ENCODE results near the gene ITGAL. TPM values are rescaled to one million over a fixed set of nuclear protein-coding genes. Genes with fewer than 3 reads are reported as not detected.
A peak's percentile ranks its signal among the peaks of the same experiment; 100 is the strongest.
"Not testable (repeated sequence)": the region's sequence is repeated elsewhere in the genome, so short reads cannot be mapped to it uniquely, and the experiment has no call there.

Gene ITGAL
- 1 to 10 TPM; 3.5 to 6.6 (median 4.5) TPM for polyA plus RNA-seq (ENCODE audit: insufficient read depth in 1 of 5, insufficient read length in 5 of 5, low replicate concordance in 1 of 5)
- long read RNA-seq, donor 1: 0 reads
- long read RNA-seq, donor 2: 0 reads
- long read RNA-seq, donor 3: 0 reads
- long read RNA-seq, donor 4, partial matches to known transcripts: 0 of 1 reads
- long read RNA-seq, donor 4, other reads (novel, unspliced or antisense): 0 of 1 reads
- long read RNA-seq, donor 5: 0 reads
- long read RNA-seq, donor 6, partial matches to known transcripts: 0 of 1 reads
- long read RNA-seq, donor 6, other reads (novel, unspliced or antisense): 0 of 1 reads
- long read RNA-seq, donor 7: 0 reads
- long read RNA-seq, donor 8: 0 reads

DNA sequence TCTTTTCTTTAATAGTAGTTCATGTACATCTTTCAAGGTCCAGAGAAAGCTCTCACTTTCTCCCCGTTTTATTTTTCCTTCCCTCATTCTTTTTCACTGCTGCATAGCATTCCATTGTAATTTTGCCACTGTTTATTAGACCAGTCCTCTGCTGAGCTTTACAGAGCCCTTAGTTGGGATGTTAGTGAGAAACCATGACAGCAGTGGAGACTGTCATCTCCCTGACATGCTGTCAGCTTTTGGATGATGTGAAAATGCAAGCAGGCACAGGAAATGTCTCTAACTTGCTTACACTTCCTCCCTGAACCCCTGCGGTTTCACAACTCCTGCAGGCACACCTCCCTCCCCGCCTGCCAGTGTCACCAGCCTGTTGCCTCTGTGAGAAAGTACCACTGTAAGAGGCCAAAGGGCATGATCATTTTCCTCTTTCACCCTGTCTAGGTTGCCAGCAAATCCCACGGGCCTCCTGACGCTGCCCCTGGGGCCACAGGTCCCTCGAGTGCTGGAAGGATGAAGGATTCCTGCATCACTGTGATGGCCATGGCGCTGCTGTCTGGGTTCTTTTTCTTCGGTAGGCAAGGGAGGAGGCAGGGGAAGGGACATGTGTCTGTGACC is at the start of gene ITGAL:
ITGAL (plus strand) TSS at position 415 of the 615 bp plus-strand sequence; CDS start at position 511, 96 bp downstream.
- no peak for DNase-seq

DNA sequence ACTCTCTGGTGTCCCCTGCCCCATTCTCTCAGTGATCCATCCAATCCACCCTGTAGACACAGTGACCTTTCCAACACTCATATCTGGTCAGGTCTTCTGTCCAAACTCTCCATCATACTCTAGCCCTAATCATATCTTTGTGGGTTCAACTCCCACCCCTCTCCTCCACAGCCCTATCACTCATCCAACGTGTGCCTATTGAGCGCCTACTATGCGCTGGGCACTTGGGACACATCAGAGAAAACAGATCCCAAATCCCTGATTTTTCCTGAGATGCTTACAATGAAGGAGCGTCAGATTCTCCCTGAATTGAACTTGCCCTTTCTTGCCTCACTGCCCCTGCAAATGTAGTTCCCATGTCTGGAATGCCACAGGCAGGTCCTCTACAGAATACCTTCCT is 44.5 kb upstream of the ITGAL start:
- no peak for DNase-seq

DNA sequence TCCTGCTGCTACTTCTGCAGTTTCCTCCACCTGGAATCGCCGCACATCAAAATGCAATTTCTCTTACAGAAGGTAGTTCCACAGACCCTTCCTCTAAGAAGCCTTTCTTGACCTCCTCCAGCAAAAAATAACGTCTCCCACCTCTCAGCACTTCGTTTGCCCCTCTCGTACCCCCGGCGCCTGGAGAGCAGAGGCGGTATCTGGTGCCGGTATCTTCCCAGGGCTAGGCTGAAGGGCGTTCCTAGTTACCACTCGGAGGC is 43.2 kb upstream of the ITGAL start:
- no peak for DNase-seq

DNA sequence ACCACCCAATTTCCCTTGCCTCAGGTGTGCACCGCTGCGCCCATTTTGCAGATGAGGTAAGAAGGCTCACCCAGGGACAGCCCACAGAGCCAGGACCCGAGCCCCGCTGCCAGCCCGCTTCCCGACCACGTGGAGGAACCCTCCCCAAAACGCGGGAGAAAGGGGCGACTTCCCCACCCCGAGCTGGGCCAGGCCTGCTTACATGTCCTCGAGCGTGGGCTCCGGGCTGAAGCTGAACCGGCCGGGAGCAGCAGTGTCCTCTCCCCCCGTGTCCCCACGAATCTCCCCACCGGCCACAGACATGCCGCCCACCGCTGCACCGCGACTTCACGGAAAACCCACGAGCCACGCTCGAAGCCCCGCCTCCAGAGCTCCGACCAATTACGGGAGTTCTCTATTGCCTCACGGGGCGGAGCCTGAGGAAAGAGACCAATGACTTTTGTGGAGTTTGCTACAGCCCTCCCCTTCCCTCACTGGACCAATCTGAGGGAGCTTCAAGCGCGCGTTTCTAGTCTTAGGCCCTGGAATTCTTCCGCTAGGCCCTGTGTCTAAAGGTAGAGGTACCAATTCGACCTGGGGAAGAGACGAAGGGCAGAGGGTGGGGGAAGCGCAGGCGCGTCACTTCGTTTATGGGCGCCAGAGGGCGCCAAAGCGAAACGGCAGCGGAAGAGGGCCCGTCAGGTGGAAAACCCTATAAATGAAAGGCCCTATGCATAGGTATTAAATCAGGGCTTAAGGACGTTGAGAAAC is 42.7 kb upstream of the ITGAL start, which contains the start of gene DCTPP1:
DCTPP1 (minus strand) TSS at position 353 of the 750 bp plus-strand sequence; CDS start at position 303, 50 bp downstream.
- DNase-seq: peak; percentile 90 to 94

DNA sequence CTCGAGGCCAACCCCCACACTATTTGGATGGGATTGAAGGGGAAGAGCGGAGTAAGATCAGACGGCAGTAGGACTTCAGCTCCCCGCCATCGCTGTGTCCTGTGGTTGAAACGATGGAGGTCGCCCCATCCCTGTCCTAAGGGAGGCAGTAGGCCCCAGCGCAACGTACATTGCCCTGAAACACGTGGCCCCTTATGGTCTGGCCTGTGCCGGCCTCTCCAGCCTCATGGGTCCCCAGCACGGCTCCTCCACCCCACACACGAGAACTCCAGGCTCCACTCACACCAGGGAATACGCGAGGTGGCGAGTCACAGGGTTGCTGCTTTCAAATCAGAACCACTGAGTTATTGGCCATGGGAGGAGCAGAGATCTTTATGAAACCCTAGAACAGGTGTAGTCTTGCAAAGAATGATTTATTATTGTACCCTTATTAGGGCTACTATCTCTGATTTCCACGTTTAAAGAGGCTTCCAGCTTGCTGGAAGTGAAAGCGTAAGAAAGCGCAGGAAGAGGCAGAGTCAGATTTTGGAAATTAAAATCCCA is 42.0 kb upstream of the ITGAL start:
- no peak for DNase-seq

DNA sequence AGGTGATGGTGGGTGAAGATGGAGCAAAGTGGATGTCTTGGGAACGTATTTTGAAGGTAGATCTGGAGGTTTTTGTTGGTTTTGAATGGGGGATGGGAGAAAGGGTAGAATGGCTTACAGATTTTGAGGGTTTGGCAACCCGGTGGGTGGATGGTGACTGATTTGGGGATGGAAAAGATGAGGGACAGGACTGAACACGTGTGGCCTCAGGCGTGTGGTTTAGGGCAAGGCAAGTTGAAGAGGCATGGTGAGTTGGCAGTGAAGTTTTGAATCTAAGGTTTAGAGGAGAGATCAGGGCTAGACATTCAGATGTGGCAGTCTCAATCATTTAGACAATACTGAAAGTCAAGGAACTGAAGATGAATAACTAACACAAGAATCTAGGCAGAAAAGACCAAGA is 37.7 kb upstream of the ITGAL start:
- no peak for DNase-seq

DNA sequence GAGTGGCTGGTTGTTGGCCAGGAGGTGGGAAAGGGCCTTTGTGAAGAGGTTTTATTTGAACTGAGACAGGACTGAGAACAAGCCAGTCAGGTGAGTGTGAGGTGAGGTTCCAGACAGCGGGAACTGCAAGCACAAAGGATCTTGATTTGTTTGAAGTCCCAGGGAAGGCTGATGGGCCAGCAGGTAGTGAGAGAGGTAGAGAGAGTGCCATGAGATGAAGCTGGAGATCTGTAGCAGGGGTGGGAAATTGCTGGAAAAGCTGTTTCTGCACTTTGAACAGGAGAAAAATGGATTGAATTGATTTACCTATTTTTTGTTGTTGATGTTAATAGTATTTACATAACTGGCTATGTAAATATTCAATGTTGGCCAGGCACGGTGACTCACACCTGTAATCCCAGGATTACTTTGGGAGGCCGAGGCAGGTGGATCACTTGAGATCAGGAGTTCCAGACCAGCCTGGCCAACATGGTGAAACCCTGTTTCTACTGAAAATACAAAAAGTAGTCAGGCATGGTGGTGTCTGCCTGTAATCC is 35.0 kb upstream of the ITGAL start:
- DNase-seq: no peak

DNA sequence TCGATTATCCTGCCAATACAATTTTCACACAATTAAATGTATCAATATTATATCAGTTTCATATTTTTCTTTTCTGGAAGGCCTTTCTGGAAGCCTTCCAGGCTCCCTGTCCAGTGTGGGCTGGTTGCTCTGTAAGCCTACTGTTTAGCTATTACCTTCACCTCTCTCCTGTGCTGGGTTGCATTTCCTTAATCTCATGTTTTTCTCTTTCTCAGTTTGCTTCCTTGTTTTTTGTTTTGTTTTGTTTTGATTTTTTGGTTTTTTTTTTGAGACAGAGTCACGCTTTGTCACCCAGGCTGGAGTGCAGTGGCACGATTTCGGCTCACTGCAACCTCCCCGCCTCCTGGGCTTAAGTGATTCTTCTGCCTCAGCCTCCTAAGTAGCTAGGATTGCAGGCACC is 33.7 kb upstream of the ITGAL start:
- DNase-seq: no peak

DNA sequence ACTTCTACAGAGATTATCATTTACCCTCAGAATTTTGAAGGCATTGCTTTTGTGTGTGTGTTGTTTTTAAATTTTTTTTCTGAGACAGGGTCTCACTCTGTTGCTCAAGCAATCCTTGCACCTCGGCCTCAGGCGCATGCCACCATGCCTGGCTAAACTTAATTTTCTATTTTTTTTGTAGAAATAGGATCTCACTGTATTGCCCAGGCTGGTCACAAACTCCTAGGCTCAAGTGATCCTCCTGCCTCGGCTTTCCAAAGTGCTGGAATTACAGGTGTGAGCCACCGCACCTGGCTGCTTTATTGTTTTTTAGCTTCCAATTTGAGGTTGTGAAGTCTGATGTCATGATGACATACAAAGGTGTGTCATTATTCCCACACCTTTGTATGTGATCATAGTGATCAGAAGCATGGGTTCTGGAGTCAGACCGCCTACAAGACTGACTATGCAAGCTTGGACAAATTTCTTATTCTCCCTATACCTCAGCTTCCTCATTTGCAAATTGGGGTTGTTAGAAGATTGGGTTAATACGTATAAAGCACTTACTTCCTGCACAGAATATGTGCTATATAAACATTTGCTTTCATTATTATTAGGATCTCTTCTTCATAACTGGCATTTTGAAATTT is 32.7 kb upstream of the ITGAL start:
- no peak for DNase-seq

DNA sequence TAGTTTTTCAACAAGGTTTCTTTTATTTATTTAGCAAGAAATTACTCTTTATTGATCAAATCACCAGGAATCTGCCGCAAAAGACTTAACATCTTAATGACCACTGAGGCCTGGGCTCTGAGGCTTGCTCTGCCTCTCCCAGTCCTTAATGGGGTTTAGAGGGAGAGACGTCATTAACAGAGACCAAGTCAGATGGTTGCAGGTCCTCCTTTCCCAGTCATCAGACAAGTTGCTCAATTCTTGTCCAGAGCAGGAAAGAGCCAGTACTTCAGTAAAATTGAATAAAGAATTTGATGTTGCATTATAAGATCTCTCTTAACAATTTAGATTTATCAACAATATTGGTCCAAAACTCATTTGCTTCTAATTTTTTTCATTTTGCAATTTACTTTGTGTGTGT is 28.9 kb upstream of the ITGAL start:
- DNase-seq: no peak

DNA sequence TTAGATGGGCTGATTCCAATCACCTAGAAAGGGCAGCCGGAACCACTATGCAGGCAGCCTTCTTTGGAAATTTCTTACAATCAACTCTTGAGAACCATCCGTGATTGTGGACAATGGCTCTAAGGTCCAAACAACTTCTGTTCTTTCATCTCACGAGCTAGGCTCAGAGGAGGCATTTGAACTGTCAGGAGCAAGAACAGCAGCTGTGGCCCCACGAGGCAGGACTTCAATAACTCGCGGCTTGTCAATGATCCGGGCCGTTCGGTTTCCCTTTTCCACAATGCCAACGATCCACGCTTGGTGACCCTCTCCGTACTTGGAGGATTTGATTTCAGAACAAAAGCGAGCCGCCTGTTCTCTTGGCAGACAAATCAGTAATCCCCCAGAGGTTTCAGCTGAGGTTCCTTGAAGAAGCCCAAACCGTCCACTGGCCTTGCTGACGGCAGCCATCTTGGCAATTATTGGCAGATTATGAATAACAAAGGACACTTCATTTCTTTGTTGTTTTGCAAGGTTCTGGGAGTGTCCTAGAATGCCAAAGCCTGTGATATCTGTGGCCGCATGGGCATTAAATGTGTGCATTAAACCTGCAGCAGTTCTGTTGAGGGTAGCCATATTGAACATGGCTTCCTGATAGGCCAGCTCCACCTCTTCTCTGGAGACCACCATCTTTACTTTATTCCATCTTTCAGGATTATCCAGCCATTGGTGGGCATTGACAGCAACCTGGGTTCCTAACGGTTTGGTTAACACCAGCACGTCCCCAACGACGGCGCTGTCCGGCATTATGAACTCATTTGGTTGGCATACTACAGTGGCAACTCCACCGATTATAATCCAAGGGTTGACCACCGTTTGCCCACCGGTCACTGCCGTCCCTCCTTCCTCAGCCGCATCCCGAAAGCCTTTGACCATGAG is 28.1 kb upstream of the ITGAL start:
- no peak for DNase-seq

DNA sequence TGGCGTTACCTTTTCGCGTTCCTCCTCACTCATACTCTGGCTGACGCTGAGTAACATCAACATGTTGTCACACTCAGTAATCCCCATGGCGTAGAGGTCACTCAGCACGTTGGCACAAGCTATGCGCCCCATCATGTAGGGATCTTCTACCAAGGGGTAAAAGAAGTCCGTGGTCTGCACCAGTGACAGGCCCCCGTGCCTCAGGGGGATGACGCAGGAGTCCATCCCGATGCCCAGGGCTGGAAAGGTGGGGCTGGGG is 27.5 kb upstream of the ITGAL start:
- no peak for DNase-seq

DNA sequence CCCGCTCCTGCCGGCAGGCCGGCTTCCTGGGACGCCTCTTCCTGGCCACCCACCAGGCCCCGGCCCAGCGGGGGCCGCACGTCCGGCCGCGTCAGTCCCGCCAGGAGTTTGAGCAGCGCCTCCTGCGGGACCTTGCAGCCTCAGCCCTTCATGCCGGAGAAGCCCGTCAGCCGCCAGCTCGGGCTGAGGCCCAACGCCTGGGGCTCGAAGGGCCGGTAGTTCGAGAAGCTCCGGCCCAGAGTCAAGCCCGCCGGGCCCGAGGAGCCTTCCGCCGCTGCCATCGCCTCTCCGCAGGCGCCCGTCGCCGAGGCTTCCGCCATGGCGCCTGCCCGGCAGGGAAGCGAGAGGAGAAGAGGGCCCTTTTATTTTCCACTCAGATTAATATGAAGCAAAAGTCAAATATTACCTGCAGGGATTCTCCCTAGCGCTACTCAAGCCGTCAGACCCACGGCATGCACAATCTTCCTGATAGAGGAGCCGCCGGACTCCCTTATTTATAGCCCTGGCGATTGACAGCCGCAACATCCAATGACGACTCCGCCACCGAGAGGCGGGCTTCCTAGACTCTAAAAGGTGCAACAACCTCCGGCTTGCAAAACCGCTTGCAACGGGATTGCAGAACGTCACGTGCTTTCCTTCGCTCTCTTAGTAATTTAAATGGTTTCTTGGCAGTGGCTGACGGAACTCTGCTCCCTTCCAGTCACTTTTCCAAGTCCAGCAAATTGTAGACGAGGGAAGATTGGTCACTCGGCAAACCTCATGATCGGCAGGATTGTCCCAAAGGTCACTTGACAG is 26.9 kb upstream of the ITGAL start, which contains the start of gene SEPHS2:
SEPHS2 (minus strand) TSS at position 467 of the 795 bp plus-strand sequence; CDS start at position 320, 147 bp downstream.
- peak; percentile 94 to 95 for DNase-seq

DNA sequence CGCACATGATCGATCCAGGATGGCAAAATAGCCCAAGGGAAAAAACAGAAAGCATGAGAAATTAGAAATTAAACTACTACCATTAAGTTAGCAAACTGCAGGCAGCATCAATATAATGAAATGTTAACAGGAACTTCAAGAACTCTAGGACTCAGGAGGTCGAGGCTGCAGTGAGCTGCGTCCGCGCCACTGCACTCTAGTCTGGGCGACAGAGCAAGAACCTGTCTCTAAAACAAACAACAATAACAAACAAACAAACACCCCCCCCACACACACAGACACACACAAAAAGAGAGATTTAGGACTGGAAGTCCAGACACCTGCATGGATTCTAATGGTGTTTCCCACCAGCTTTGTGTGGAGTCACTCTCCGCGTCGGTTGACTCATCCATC is 26.3 kb upstream of the ITGAL start:
- no peak for DNase-seq

DNA sequence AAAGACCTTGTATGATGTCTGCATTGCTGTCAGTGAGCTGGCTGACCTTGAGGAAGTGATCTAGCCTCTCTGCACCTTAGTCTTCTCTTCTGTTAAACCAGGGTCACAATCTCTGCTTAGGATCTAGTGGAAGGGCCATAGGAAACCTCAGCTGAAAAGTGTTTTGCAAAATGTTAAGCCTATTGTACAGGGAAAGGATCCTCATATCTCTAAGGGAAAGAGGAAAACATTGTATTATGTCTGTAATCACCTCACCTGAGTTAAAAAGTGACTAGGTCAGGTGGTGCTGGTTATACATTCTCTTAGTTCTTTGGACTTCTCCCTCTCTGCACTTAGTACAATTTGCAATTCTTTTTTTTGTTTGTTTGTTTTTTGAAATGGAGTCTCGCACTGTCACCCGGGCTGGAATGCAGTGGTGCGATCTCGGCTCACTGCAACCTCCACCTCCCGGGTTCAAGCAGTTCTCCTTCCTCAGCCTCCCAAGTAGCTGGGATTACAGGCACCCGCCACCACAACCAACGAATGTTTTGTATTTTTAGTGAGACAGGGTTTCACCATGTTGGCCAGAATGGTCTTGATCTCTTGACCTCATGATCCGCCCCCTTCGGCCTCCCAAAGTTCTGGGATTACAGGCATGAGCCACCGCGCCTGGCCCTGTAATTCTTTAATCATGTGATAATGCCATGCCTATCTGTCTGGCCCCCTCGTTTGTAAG is 24.9 kb upstream of the ITGAL start:
- no peak for DNase-seq

DNA sequence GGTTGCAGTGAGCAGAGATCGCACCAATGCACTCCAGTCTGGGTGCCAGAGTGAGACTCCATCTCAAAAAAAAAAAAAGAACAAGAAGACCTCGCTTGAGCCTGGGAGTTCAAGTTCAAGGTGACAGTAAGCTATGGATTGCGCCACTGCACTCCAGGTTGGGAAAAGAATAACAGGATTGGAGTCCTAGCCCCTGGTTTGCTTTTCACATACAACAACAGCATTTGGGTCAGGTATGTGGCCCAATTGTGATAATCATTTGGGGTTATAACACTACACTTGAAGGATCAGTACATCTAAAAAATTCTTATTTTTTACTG is 23.5 kb upstream of the ITGAL start:
- no peak for DNase-seq

DNA sequence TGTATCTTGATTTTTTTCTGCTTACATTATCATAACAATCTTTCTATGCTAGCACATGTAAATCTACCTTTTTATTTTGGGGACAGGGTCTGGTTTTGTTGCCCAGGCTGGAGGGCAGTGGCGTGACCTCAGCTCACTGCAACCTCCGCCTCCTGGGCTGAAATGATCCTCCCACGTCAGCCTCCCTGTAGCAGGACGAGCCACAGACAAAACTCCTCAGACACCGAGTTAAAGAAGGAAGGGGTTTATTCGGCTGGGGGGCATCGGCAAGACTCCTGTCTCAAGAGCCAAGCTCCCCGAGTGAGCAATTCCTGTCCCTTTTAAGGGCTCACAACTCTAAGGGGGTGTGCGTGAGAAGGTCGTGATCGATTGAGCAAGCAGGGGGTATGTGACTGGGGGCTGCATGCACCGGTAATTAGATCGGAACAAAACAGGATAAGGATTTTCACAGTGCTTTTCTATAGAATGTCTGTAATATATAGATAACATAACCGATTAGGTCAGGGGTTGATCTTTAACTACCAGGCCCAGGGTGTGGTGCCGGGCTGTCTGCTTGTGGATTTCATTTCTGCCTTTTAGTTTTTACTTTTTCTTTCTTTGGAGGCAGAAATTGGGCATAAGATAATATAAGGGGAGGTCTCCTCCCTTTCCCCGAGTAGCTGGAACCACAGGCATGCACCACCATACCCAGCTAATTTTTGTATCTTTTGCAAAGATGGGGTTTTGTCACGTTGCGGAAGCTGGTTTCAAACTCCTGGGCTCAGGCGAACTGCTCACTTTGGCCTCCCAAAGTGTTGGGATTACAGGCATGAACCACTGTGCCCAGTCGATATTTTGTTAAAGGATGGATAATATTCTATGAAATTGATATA is 19.6 kb upstream of the ITGAL start:
- DNase-seq: not testable (repeated sequence)

DNA sequence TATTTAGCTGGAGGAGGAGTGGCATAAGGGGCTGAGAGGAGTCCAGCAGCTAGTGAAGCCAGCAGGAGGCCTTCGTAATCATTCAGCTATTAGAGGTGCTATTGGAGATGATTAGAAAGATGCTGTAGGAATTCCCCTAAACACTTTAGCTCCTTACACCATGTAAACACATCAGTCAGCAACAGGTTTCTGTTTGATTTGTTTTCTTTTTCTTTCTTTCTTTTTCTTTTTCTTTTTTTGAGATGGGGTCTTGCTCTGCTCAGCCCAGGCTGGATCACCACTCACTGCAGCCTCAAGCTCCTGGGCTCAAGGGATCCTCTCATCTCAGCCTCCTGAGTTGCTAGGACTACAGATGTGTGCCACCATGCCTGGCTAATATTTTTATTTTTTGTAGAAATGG is 16.2 kb upstream of the ITGAL start:
- no peak for DNase-seq

DNA sequence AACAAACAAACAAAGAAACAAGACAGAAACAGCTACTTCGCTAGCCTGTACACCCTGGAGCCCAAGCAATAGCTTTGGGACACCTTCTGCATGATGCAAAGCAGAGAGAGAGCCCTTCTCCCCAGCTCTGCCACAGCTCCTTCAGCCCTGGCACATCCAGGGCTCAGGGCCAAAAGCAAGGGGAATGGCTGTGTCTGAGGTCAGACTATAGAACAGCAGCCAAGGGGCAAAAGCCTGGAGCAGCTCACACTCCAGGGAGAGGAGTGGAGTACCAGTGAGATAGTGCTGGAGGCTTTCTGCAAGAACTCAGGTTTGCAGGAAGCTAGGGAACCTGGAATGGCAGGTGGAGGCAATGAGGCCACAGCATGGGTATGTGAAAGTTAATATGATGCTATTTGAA is 15.3 kb upstream of the ITGAL start:
- DNase-seq: no peak
